PC-3 (cell line): ENCODE results near the gene P2RY6.

ENCODE experiments used
- CTCF ChIP-seq: fragments of 300-600 bp; sonication (generic); conservative IDR thresholded peaks from 2 replicates; pipeline ENCODE4 v1.5.1; 2017; ENCODE audit warnings: antibody characterized with exemption, low read depth, mild to moderate bottlenecking, low read length
- EZH2 ChIP-seq: fragments of 300-600 bp; sonication (generic); IDR thresholded peaks from one replicate; pipeline ENCODE4 v1.6.1; 2017; ENCODE audit warnings: antibody characterized with exemption, mild to moderate bottlenecking, low read length; ENCODE audit not compliant: unreplicated experiment

GRCh38 chr11:73327812-73328364, 55.8 kb downstream of the P2RY6 start:
- TF ChIP-seq CTCF (no peak), EZH2 (no peak)
